ENCODE measurements around the gene PRSS2. TPM values are rescaled to one million over a fixed set of nuclear protein-coding genes. Genes with fewer than 3 reads are reported as not detected.

The PRSS2 gene
- total RNA-seq, 2 donors from 2014 or later, result not detected

- Mint-ChIP-seq H3K27ac (peak overlapping the region; percentile 100), H3K4me1 (peaks cover 65% of the 10 kb centered on the region), H3K36me3 (ENCODE audit: low read depth) (peaks cover 23% of the 10 kb centered on the region), H3K4me3 (peak overlapping the region; percentile 96), H3K27me3 (no peaks in the 10 kb centered on the region)
- DNase-seq (no peak), ATAC-seq (no peak)
- no peaks in the 10 kb centered on the region for H3K9me3 ChIP-seq (ENCODE audit: control insufficient read depth, low read length, poor library complexity, severe bottlenecking)
Measured at GRCh38 chr7:142796001-142796500, 25.3 kb downstream of the PRSS2 start.

- Mint-ChIP-seq H3K27ac (peak overlapping the region; percentile 100), H3K4me3 (peak overlapping the region; percentile 96), H3K4me1 (peaks cover 66% of the 10 kb centered on the region), H3K36me3 (ENCODE audit: low read depth) (peaks cover 24% of the 10 kb centered on the region), H3K27me3 (no peaks in the 10 kb centered on the region)
- DNase-seq (no peak), ATAC-seq (no peak)
- H3K9me3 ChIP-seq (ENCODE audit: control insufficient read depth, low read length, poor library complexity, severe bottlenecking), result no peaks in the 10 kb centered on the region
Measured at GRCh38 chr7:142796501-142797390, 26.0 kb downstream of the PRSS2 start.

GRCh38 chr7:142797391-142798377 lies 26.9 kb downstream of the PRSS2 start:
- Mint-ChIP-seq H3K27me3 (no peaks in the 10 kb centered on the region), H3K27ac (peak overlapping the region; percentile 100), H3K4me1 (peaks cover 70% of the 10 kb centered on the region), H3K4me3 (peak overlapping the region; percentile 96), H3K36me3 (ENCODE audit: low read depth) (peaks cover 32% of the 10 kb centered on the region)
- no peaks in the 10 kb centered on the region for H3K9me3 ChIP-seq (ENCODE audit: control insufficient read depth, low read length, poor library complexity, severe bottlenecking)
- no peak for DNase-seq
- peak; percentile 9 for ATAC-seq

- Mint-ChIP-seq H3K27ac (peak overlapping the region; percentile 100), H3K4me3 (peak overlapping the region; percentile 96), H3K4me1 (peaks cover 71% of the 10 kb centered on the region), H3K27me3 (no peaks in the 10 kb centered on the region), H3K36me3 (ENCODE audit: low read depth) (peaks cover 35% of the 10 kb centered on the region)
- ATAC-seq (peak; percentile 38), DNase-seq (no peak)
- no peaks in the 10 kb centered on the region for H3K9me3 ChIP-seq (ENCODE audit: control insufficient read depth, low read length, poor library complexity, severe bottlenecking)
Measured at GRCh38 chr7:142798451-142799436, 28.0 kb downstream of the PRSS2 start.

- no peak for DNase-seq
- ATAC-seq, result no peak
- Mint-ChIP-seq H3K27me3 (no peaks in the 10 kb centered on the region), H3K4me1 (peaks cover 70% of the 10 kb centered on the region), H3K36me3 (ENCODE audit: low read depth) (peaks cover 33% of the 10 kb centered on the region), H3K27ac (peak overlapping the region; percentile 100), H3K4me3 (peak overlapping the region; percentile 96)
- H3K9me3 ChIP-seq (ENCODE audit: control insufficient read depth, low read length, poor library complexity, severe bottlenecking), result no peaks in the 10 kb centered on the region
Measured at GRCh38 chr7:142799437-142799835, 28.7 kb downstream of the PRSS2 start.

GRCh38 chr7:142800088-142800487 lies 29.3 kb downstream of the PRSS2 start:
- H3K4me3 Mint-ChIP-seq, result peak overlapping the region; percentile 96
- H3K9me3 ChIP-seq (ENCODE audit: control insufficient read depth, low read length, poor library complexity, severe bottlenecking), result no peaks in the 10 kb centered on the region
- H3K27me3 Mint-ChIP-seq, result no peaks in the 10 kb centered on the region
- DNase-seq, result no peak
- peak; percentile 17 for ATAC-seq
- peak overlapping the region; percentile 100 for H3K27ac Mint-ChIP-seq
- peaks cover 70% of the 10 kb centered on the region for H3K4me1 Mint-ChIP-seq
- peaks cover 33% of the 10 kb centered on the region for H3K36me3 Mint-ChIP-seq (ENCODE audit: low read depth)

GRCh38 chr7:142800699-142801260 lies 30.0 kb downstream of the PRSS2 start:
- peak overlapping the region; percentile 100 for H3K27ac Mint-ChIP-seq
- no peaks in the 10 kb centered on the region for H3K9me3 ChIP-seq (ENCODE audit: control insufficient read depth, low read length, poor library complexity, severe bottlenecking)
- no peaks in the 10 kb centered on the region for H3K27me3 Mint-ChIP-seq
- H3K4me3 Mint-ChIP-seq, result peak overlapping the region; percentile 96
- no peak for ATAC-seq
- DNase-seq, result no peak
- H3K36me3 Mint-ChIP-seq (ENCODE audit: low read depth), result peaks cover 33% of the 10 kb centered on the region
- peaks cover 72% of the 10 kb centered on the region for H3K4me1 Mint-ChIP-seq

GRCh38 chr7:142801601-142802295 lies 31.0 kb downstream of the PRSS2 start:
- peaks cover 80% of the 10 kb centered on the region for H3K4me1 Mint-ChIP-seq
- H3K36me3 Mint-ChIP-seq (ENCODE audit: low read depth), result peaks cover 33% of the 10 kb centered on the region
- DNase-seq, result no peak
- peak overlapping the region; percentile 96 for H3K4me3 Mint-ChIP-seq
- H3K27me3 Mint-ChIP-seq, result no peaks in the 10 kb centered on the region
- no peak for ATAC-seq
- H3K9me3 ChIP-seq (ENCODE audit: control insufficient read depth, low read length, poor library complexity, severe bottlenecking), result no peaks in the 10 kb centered on the region
- H3K27ac Mint-ChIP-seq, result peak overlapping the region; percentile 100

- peaks cover 85% of the 10 kb centered on the region for H3K4me1 Mint-ChIP-seq
Measured at GRCh38 chr7:142802301-142802700, 31.5 kb downstream of the PRSS2 start.

GRCh38 chr7:142803901-142804300 lies 33.1 kb downstream of the PRSS2 start:
- Mint-ChIP-seq H3K27me3 (no peaks in the 10 kb centered on the region), H3K27ac (peak overlapping the region; percentile 100), H3K36me3 (ENCODE audit: low read depth) (peaks cover 23% of the 10 kb centered on the region), H3K4me3 (peak overlapping the region; percentile 96), H3K4me1 (peaks cover 90% of the 10 kb centered on the region)
- DNase-seq (no peak), ATAC-seq (no peak)
- no peaks in the 10 kb centered on the region for H3K9me3 ChIP-seq (ENCODE audit: control insufficient read depth, low read length, poor library complexity, severe bottlenecking)

More at GRCh38 chr7:142802301-142802700, 31.5 kb downstream of the PRSS2 start:
- ATAC-seq (no peak), DNase-seq (no peak)
- H3K36me3 Mint-ChIP-seq (ENCODE audit: low read depth), result peaks cover 33% of the 10 kb centered on the region
- H3K4me3 Mint-ChIP-seq, result peak overlapping the region; percentile 96
- H3K9me3 ChIP-seq (ENCODE audit: control insufficient read depth, low read length, poor library complexity, severe bottlenecking), result no peaks in the 10 kb centered on the region
- peak overlapping the region; percentile 100 for H3K27ac Mint-ChIP-seq
- H3K27me3 Mint-ChIP-seq, result no peaks in the 10 kb centered on the region

- peak in 1 of 3 donors; percentile 36 for DNase-seq
- Mint-ChIP-seq H3K4me3 (peak overlapping the region; percentile 82), H3K27ac (peak overlapping the region; percentile 100), H3K27me3 (no peaks in the 10 kb centered on the region), H3K4me1 (peaks cover 90% of the 10 kb centered on the region), H3K36me3 (ENCODE audit: low read depth) (peaks cover 21% of the 10 kb centered on the region)
- ATAC-seq, result no peak
- H3K9me3 ChIP-seq (ENCODE audit: control insufficient read depth, low read length, poor library complexity, severe bottlenecking), result no peaks in the 10 kb centered on the region
Measured at GRCh38 chr7:142804728-142805207, 34.0 kb downstream of the PRSS2 start.

All from T-helper 17 cell (primary cell).